22Rv1 (cell line): ENCODE measurements around the gene RBM11.

Source experiments
- CTCF ChIP-seq: fragments of 450-650 bp; IDR thresholded peaks from 2 replicates; pipeline ENCODE4 v1.5.1; 2017; ENCODE audit warnings: mild to moderate bottlenecking
- ZFX ChIP-seq: fragments of 450-650 bp; IDR thresholded peaks from 2 replicates; pipeline ENCODE4 v1.6.1; 2017; ENCODE audit warnings: antibody characterized with exemption, borderline replicate concordance

DNA sequence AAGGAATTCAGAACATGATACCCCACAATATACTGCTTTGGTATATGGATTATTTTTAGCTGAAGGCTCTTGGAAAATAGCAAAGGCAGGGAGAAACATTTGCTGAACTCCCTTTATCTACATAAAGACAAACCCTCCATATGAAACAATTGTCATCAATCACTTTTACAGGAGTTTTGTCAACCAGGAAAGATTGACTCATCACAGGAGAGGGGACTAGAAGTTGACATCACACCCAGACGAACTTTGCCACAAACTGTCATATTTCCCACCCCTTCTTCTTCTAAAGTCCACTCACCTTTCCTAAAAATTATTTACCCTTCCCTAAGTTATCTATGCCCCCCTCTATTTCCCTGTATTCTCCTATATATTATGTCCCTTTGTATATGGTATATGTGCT is 47.9 kb downstream of the RBM11 start:
- TF ChIP-seq CTCF (no peak), ZFX (no peak)
